GM19463 (cell line): ENCODE data around the gene ANXA7.
"Not testable (repeated sequence)": the region's sequence is repeated elsewhere in the genome, so short reads cannot be mapped to it uniquely, and the experiment has no call there.

Experiments
- ATAC-seq: cut with Tn5 transposase; IDR thresholded peaks from one replicate; pipeline ENCODE4 v1.9.1; 2021; ENCODE audit warnings: mild to moderate bottlenecking, moderate library complexity; ENCODE audit not compliant: unreplicated experiment

Gene ANXA7

DNA sequence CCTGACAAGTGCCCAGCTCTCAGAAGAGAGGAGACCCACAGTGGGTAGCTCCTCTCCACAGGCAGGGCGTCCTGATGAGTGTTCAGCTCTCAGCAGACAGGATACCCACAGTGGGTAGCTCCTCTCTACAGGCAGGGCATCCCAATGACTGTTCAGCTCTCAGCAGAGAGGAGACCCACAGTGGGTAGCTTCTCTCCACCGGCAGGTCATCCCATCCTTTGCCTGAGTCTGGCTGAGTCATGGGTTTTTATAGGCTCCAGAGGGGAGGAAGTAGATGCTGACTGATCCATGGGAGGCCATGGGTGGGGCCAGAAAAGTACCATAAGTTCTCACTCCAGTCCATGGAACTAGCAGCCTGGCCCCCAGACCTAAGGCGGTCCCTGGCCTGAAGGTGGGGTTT lies 73.7 kb downstream of the ANXA7 start:
- ATAC-seq, result no peak

DNA sequence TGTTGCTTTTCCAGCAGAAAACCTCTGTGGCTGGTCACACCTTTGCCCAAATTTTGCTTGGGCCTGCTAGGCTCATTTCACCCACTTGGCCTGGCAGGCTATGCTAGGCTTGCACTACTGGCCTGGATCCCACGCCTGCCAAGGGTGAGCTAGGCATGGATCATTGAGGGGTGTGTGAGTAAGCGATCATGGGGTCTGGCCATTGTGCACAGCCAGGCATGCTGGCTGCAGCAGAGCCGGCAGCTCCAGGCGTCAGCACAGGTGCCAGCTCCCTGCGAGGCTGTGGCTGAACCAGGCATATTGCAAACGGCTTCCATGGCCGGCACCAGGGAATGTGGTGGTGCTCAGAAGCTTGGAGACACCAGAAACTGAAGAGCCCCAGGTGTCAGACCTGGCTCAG lies 74.4 kb downstream of the ANXA7 start:
- no peak for ATAC-seq

DNA sequence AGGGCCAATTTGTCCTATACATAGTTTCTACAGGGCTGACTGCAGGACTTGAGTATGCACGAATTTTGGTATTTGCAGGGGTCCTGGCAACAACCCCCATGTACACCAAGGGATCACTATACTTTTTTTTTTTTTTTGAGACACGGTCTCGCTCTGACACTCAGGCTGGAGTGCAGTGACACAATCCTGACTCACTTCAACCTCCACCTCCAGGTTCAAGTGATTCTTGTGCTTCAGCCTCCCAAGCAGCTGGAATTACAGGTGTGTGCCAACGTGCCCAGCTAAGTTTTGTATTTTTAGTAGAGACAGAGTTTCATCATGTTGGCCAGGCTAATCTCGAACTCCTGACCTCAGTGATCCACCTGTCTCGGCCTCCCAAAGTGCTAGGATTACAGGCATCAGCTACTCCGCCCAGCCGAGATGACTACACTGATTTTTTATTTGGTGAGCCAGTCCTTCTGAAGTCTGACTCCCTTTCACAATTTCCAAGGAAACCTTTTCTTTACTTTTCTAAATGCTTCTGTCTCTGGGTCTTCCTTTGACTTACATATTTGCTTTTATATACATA lies 75.0 kb downstream of the ANXA7 start:
- ATAC-seq, result no peak

DNA sequence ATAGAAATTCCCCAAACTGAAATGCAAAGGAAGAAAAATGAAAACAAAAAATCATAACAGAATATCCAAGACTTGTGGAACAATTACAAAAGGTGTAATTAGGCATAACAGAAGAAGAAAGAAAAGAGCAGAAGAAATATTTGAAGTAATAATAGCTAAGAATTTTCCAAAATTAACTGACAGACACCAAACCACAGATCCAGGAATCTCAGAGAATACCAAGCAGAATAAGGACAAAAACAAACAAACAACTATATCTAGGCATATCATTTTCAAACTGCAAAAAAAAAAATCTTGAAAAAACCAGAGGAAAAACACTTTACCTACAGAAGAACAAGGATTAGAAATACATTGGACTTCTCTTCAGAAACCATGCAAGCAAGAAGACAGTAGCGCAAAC lies 80.7 kb downstream of the ANXA7 start:
- no peak for ATAC-seq

DNA sequence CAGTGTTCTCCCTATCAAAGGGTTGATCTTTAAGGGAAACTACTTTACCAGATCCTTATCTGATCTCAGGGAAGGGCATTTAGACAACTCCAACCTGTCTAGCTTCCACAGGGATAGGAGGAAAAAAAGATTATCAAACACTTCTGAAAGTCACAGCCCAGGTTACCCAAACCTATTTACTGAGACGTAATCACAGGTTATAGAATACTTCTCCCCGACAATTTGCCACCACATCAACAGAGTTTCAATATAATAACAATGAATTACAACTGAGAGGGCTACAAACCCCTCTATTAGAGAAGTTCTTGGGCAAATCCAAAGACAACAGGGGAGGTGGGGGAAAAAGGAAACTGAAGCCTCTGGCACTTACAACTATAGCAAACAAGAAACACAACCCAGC lies 81.5 kb downstream of the ANXA7 start:
- no peak for ATAC-seq

DNA sequence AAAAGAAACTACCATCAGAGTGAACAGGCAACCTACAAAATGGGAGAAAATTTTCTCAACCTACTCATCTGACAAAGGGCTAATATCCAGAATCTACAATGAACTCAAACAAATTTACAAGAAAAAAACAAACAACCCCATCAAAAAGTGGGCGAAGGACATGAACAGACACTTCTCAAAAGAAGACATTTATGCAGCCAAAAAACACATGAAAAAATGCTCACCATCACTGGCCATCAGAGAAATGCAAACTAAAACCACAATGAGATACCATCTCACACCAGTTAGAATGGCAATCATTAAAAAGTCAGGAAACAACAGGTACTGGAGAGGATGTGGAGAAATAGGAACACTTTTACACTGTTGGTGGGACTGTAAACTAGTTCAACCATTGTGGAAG lies 85.3 kb downstream of the ANXA7 start:
- ATAC-seq, result not testable (repeated sequence)

GRCh38 chr10:73325290-73325689 lies 88.6 kb downstream of the ANXA7 start:
- not testable (repeated sequence) for ATAC-seq
